Kidney (tissue), 14 donors: Measurements from ENCODE around the gene MAD1L1. TPM values are rescaled to one million over a fixed set of nuclear protein-coding genes. Genes with fewer than 3 reads are reported as not detected.

ENCODE experiments used
- DNase-seq, 5 donors: peaks; one replicate each; pipeline ENCODE4 v3.0.0-alpha.2; 2013 to 2020
- FAIRE-seq: peaks from 2 replicates; lab custom pipeline; 2012; peaks lifted over from hg19 to GRCh38; lab: Jason Lieb, UNC
- H3K27ac ChIP-seq, 2 donors: one replicate each; pipeline ENCODE4 v1.7.0; 2013; ENCODE audit warnings: low read depth in 2 of 2, low read length in 2 of 2, inconsistent platforms in 1 of 2
- H3K27me3 ChIP-seq: one replicate; pipeline ENCODE4 v1.7.1; 2013; ENCODE audit warnings: low read length, inconsistent platforms; ENCODE audit not compliant: control insufficient read depth, insufficient read depth
- H3K36me3 ChIP-seq, 3 donors: one replicate each; pipeline versions ENCODE4 v1.7.0 to v1.7.1; 2013; ENCODE audit warnings: low read length in 3 of 3, control low read depth in 1 of 3, inconsistent platforms in 1 of 3; ENCODE audit not compliant: insufficient read depth in 3 of 3, control insufficient read depth in 2 of 3
- H3K4me1 ChIP-seq, 3 donors: one replicate each; pipeline versions ENCODE4 v1.7.0 to v1.7.1; 2013; ENCODE audit warnings: low read length in 3 of 3, inconsistent platforms in 1 of 3, low read depth in 1 of 3; ENCODE audit not compliant: control insufficient read depth in 2 of 3, insufficient read depth in 2 of 3
- H3K4me3 ChIP-seq, 3 donors: one replicate each; pipeline versions ENCODE4 v1.7.0 to v1.8.1; 2013; ENCODE audit warnings: low read length in 3 of 3, control low read depth in 1 of 3, inconsistent platforms in 1 of 3
- H3K9ac ChIP-seq, 3 donors: one replicate each; pipeline versions ENCODE4 v1.7.0 to v1.7.1; 2013; ENCODE audit warnings: low read length in 3 of 3, control low read depth in 1 of 3, inconsistent platforms in 1 of 3
- H3K9me3 ChIP-seq, 3 donors: one replicate each; pipeline versions ENCODE4 v1.7.0 to v1.7.1; 2013; ENCODE audit warnings: low read length in 3 of 3, control low read depth in 1 of 3, inconsistent platforms in 1 of 3; ENCODE audit not compliant: control insufficient read depth in 2 of 3, insufficient read depth in 1 of 3
- CTCF ChIP-seq: IDR thresholded peaks from 3 replicates; pipeline ENCODE4 v1.5.1; 2012; ENCODE audit warnings: mild to moderate bottlenecking, moderate library complexity, borderline replicate concordance; ENCODE audit not compliant: insufficient read depth; ENCODE audit errors: extremely low read depth
- intact Hi-C: fragments of 100-400 bp; cut with DNase I; formaldehyde crosslinking; loops from one replicate; pipeline ENCODE4 v1.11.1; 2022
- polyA plus RNA-seq: library from polyadenylated mRNA; stranded (reverse); fragments of 350-450 nt; fragmentation: Illumina TruSeq; extraction: RNeasy Lipid Tissue Mini Kit (QIAGEN cat#74804); gene quantifications from one replicate; pipeline ENCODE4 v1.2.3, GENCODE V29; 2014; ENCODE audit warnings: low read depth, low replicate concordance; ENCODE audit not compliant: insufficient read depth
- total RNA-seq: library from RNA; stranded (reverse); fragmentation: NEBNext Ultra II Directional; extraction: Animal tissue kit (Norgen Biotek cat#: 25700); gene quantifications from one replicate; pipeline ENCODE4 v1.2.1, GENCODE V29; 2021
- donor health status: control.
- donor health status: control.
- donor health status: control.
- donor health status: control.
- donor health status: control.
- donor health status: DM: yes; HTN: yes; CAD: no.
- donor health status: Normal renal cell carcinoma (clear cell type).

MAD1L1 gene
- total and polyA plus RNA-seq, 2 donors from 2014 or later, result 33.2 to 45.2 TPM

- H3K9ac ChIP-seq, result no peak overlapping the region
- FAIRE-seq (no peak), DNase-seq (no peak)
- no peak overlapping the region for H3K27ac ChIP-seq
- H3K4me1 ChIP-seq, result no peaks in the 10 kb centered on the region
- intact Hi-C loops, result no loop called here
- no peak overlapping the region for H3K4me3 ChIP-seq
- no peaks in the 10 kb centered on the region for H3K27me3 ChIP-seq
- H3K9me3 ChIP-seq, result peaks cover 0 to 10% (median 0%) of the 10 kb centered on the region in 3 donors
- H3K36me3 ChIP-seq, result no peaks in the 10 kb centered on the region
- no peak for TF ChIP-seq CTCF
Observed at GRCh38 chr7:2186166-2186565, 46.6 kb downstream of the MAD1L1 start.

- TF ChIP-seq CTCF, result no peak
Observed at GRCh38 chr7:2185715-2186114, 47.0 kb downstream of the MAD1L1 start.

GRCh38 chr7:2182461-2182860, 50.3 kb downstream of the MAD1L1 start:
- DNase-seq, result no peak
- H3K36me3 ChIP-seq, result no peaks in the 10 kb centered on the region
- no peak overlapping the region for H3K4me3 ChIP-seq
- H3K4me1 ChIP-seq, result no peaks in the 10 kb centered on the region
- H3K27me3 ChIP-seq, result no peaks in the 10 kb centered on the region
- no peak overlapping the region for H3K27ac ChIP-seq
- no peaks in the 10 kb centered on the region for H3K9me3 ChIP-seq
- TF ChIP-seq CTCF, result no peak
- H3K9ac ChIP-seq, result no peak overlapping the region
- FAIRE-seq, result no peak
- intact Hi-C loops, result no loop called here

More at GRCh38 chr7:2185715-2186114, 47.0 kb downstream of the MAD1L1 start:
- Histone ChIP-seq H3K9ac (no peak overlapping the region), H3K27ac (no peak overlapping the region), H3K27me3 (no peaks in the 10 kb centered on the region), H3K4me1 (no peaks in the 10 kb centered on the region), H3K36me3 (no peaks in the 10 kb centered on the region), H3K9me3 (peaks cover 0 to 10% (median 0%) of the 10 kb centered on the region in 3 donors), H3K4me3 (no peak overlapping the region)
- FAIRE-seq, result no peak
- DNase-seq, result no peak
- intact Hi-C loops, result no loop called here
